BLaER1 (cell line): ENCODE data around the gene PRKG1.

Source experiments
- H3K27ac ChIP-seq: shearing (Covaris generic); formaldehyde crosslinking; 2 replicates; pipeline ENCODE4 v1.8.1; 2022
- H3K27me3 ChIP-seq: shearing (Covaris generic); formaldehyde crosslinking; 2 replicates; pipeline ENCODE4 v1.8.1; 2022
- H3K36me3 ChIP-seq: shearing (Covaris generic); formaldehyde crosslinking; 2 replicates; pipeline ENCODE4 v1.8.1; 2022
- H3K4me1 ChIP-seq: shearing (Covaris generic); formaldehyde crosslinking; 2 replicates; pipeline ENCODE4 v1.8.1; 2022
- H3K4me2 ChIP-seq: shearing (Covaris generic); formaldehyde crosslinking; 2 replicates; pipeline ENCODE4 v1.8.1; 2022
- H3K4me3 ChIP-seq: shearing (Covaris generic); formaldehyde crosslinking; 2 replicates; pipeline ENCODE4 v1.8.1; 2022
- H3K9ac ChIP-seq: shearing (Covaris generic); formaldehyde crosslinking; 2 replicates; pipeline ENCODE4 v1.8.1; 2022
- H3K9me3 ChIP-seq: shearing (Covaris generic); formaldehyde crosslinking; 2 replicates; pipeline ENCODE4 v1.8.1; 2022
- H4K20me1 ChIP-seq: shearing (Covaris generic); formaldehyde crosslinking; 2 replicates; pipeline ENCODE4 v1.8.1; 2022
- Cebpa-rat ChIP-seq: shearing (Covaris generic); IDR thresholded peaks from 2 replicates; pipeline ENCODE4 v1.8.1; 2022

PRKG1 gene

GRCh38 chr10:51215951-51216834, 141.9 kb downstream of the PRKG1 start:
- no peak for TF ChIP-seq Cebpa-rat
- Histone ChIP-seq H3K4me3 (no peak overlapping the region), H3K27me3 (no peaks in the 10 kb centered on the region), H3K27ac (no peak overlapping the region), H3K9ac (no peak overlapping the region), H3K36me3 (no peaks in the 10 kb centered on the region), H3K9me3 (no peaks in the 10 kb centered on the region), H3K4me1 (no peaks in the 10 kb centered on the region), H4K20me1 (no peaks in the 10 kb centered on the region), H3K4me2 (no peak overlapping the region)

DNA sequence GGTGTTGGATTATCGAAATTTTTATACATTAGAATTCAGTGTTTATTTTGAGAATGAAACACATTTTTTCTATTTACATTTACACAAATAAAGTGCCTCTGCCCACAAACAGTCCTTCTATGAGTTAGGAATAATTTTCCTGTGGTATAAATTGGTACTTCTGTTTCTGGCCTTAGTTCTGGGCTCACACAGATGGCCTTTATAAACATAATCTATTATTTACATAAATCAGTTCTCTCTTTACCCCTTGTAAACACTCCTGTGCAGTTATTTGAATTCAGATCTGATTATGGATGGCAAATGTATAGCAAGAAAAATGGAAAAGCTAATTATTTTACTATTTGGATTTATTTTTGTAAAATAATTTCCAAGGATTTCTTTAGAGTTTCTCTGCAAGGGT, 143.2 kb downstream of the PRKG1 start:
- Histone ChIP-seq H4K20me1 (no peaks in the 10 kb centered on the region), H3K27ac (no peak overlapping the region), H3K4me2 (no peak overlapping the region), H3K36me3 (no peaks in the 10 kb centered on the region), H3K4me1 (no peaks in the 10 kb centered on the region), H3K4me3 (no peak overlapping the region), H3K27me3 (no peaks in the 10 kb centered on the region), H3K9me3 (no peaks in the 10 kb centered on the region), H3K9ac (no peak overlapping the region)
- no peak for TF ChIP-seq Cebpa-rat

DNA sequence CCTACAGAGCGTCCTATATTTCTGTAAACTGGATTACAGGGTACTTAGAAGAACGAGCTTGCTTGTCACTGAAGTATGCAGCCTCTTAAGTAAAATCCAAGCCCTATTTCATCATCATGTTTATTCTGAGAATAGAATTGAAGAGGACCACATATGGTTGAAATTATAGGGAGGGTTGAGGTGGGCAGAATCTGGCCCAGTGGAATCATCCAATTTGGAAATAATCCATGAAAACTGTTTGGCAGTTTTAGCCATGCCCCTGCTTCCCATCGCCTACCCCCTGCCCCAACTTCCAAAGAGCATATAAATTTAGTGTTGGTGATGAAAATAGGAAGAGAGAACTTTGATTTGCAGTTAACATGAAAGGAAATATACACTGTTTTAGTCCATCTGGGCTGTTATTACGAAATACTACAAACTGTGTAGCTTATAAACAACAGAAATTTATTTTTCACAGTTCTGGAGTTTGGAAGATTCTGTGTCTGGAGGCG, 150.4 kb downstream of the PRKG1 start:
- Histone ChIP-seq H3K27me3 (no peaks in the 10 kb centered on the region), H3K36me3 (no peaks in the 10 kb centered on the region), H3K4me2 (no peak overlapping the region), H3K4me1 (peaks cover 8% of the 10 kb centered on the region), H4K20me1 (no peaks in the 10 kb centered on the region), H3K9me3 (no peaks in the 10 kb centered on the region), H3K9ac (no peak overlapping the region), H3K4me3 (no peak overlapping the region), H3K27ac (no peak overlapping the region)
- TF ChIP-seq Cebpa-rat = no peak

DNA sequence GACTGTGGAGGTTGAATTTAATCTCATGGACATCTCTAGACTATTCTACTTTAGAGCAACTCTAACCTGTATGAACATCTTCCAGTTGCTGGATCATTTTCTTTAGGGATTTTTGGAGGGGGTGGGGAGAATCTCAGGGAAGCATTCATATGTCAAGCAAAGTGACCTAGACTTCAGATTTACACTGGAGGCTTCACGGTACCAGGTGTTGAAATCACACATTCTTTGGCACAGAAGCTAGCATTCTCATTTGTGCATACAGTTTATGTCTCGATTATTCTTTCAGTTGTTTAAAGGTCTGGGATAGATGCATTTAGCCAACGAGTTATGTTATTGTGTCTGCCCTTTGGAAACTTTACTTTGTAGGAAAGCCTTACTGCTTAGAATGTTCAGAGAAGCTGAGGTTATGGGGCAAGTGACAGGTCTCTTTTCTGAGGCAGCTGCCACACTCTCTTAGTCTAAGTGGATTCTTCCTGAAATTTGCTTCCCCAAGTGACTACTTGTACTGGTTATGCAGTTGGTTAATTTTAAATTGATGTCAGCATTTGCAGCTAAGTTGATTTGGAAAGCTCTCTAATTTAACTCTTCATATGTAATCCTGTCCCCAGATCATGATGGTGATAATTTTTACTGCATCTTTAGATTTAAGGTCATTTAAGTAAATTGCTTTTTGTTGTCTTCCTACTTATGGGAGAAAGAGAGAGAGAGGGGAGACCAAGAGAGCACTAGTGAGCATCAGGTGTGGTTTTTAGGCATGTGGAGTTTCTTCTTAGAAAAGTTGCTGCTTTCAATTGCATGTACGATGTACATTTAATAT, 153.8 kb downstream of the PRKG1 start:
- H3K27ac ChIP-seq = no peak overlapping the region
- TF ChIP-seq Cebpa-rat = no peak
- H3K4me3 ChIP-seq = no peak overlapping the region
- no peak overlapping the region for H3K4me2 ChIP-seq
- H3K9ac ChIP-seq = no peak overlapping the region
- no peaks in the 10 kb centered on the region for H3K27me3 ChIP-seq
- H3K9me3 ChIP-seq = no peaks in the 10 kb centered on the region
- H3K36me3 ChIP-seq = no peaks in the 10 kb centered on the region
- no peaks in the 10 kb centered on the region for H4K20me1 ChIP-seq
- peaks cover 8% of the 10 kb centered on the region for H3K4me1 ChIP-seq

DNA sequence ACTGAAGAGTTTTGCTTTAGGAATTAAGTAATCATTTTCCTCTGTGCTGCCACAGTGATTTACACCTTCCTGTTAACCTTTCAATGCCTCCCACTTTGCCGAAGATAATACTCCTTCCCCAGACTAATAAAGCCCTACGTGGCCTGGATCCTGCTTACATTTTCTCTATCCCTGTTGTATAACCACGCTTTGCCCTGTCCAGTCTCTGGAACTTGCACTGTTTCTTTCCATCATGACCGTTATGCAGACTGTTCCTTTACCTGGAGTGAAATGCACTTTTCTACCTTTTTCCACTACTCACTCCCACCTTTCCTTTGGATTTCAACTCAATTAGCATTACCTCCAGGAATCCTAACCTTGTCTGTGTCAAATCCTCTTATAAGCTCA, 154.4 kb downstream of the PRKG1 start:
- Histone ChIP-seq H3K4me2 (no peak overlapping the region), H3K4me3 (no peak overlapping the region), H3K27ac (no peak overlapping the region), H3K36me3 (no peaks in the 10 kb centered on the region), H3K9me3 (no peaks in the 10 kb centered on the region), H3K27me3 (no peaks in the 10 kb centered on the region), H3K9ac (no peak overlapping the region), H4K20me1 (no peaks in the 10 kb centered on the region), H3K4me1 (peaks cover 7% of the 10 kb centered on the region)
- no peak for TF ChIP-seq Cebpa-rat

DNA sequence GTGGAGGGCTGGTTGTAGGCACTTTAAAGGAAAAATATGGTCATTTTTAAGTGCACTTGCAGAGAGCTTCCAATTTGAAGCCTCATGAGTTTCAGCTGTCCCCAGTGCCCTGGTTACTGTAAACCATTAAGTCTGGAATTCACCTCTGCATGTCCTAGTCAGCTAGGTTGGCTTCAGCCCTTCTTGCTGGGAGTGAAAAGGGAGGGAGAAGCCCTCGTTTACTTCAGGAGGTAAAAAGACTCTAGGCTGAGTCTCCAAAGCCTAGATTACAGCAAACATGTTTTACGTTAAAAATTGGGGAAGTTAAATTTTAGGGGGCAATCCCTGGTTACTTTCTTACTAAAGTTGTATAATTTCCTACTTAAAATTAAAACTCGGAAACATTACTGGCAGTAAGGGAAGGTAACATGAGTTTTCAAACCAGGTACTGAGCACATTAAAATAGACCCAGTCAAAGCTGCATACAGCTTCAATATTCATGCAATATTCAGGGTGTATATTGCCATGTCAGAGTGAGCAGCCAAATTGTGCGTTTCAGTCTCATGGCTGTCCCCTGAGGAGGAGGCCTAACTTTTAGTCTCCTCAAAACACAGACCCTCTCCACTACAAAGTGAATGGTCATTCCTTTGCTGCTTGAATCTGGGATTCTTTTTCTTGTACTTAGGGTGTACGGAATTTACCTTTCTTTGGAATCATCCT, 156.7 kb downstream of the PRKG1 start:
- H3K36me3 ChIP-seq = no peaks in the 10 kb centered on the region
- H3K27me3 ChIP-seq = no peaks in the 10 kb centered on the region
- H3K27ac ChIP-seq = no peak overlapping the region
- no peak for TF ChIP-seq Cebpa-rat
- no peak overlapping the region for H3K9ac ChIP-seq
- no peaks in the 10 kb centered on the region for H4K20me1 ChIP-seq
- H3K4me1 ChIP-seq = no peaks in the 10 kb centered on the region; the same call in 1 of the 2 replicates
- H3K9me3 ChIP-seq = no peaks in the 10 kb centered on the region
- H3K4me2 ChIP-seq = no peak overlapping the region
- H3K4me3 ChIP-seq = no peak overlapping the region

DNA sequence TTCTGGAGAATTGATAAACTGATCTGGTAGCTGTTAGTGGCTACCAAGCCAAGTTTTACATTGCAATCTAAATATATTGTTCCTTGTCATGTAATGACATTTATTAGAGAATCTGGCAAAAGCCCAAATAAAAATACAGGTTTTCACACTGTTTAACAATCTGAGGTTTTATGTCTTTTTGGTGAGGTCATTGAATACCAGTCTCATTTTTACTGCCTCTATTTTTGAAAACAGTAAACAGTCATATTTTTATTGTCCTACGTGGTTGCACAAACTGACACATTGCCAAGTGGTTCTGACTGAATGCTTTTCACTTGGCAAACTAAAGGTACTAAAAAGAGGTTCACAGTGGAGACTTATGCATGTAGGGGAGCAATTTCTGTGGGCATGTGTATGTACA, 157.5 kb downstream of the PRKG1 start:
- Histone ChIP-seq H3K27ac (no peak overlapping the region), H3K36me3 (no peaks in the 10 kb centered on the region), H3K9me3 (no peaks in the 10 kb centered on the region), H4K20me1 (no peaks in the 10 kb centered on the region), H3K9ac (no peak overlapping the region), H3K4me2 (no peak overlapping the region), H3K4me3 (no peak overlapping the region), H3K27me3 (no peaks in the 10 kb centered on the region), H3K4me1 (no peaks in the 10 kb centered on the region; the same call in 1 of the 2 replicates)
- no peak for TF ChIP-seq Cebpa-rat

DNA sequence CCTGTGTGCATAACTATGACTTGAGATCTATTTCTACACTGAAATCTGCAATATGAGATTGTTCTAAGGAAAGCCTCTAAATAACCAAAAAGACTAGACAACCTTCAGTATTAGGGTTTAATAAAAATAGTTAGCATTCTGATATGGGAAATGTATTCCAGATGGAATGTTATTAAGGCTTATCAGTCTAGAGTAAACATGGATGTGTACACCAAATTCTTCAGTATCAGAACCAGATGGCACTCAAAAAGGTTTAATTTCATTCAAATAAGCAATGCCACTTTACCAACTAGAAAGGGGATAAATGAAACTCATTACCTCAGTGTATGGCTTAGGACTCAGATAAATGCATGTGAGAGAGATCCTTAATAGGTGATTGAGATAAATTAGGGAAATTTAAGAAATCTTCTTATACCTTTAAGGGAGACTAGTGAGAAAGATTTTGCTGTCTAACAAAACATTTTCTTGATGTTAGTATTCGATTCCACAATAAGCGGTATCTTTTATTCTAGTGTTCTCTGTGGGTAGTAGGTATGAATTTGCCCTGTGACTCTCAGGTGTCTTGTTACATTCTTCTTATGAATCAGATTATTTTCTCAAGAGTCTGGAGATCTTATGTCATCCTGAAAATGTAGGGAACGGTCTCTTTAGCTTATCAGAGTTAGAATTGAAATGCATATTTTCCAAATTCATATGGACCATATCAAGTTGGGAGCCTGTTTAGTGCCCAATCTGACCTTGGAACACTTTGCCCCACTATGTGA, 159.2 kb downstream of the PRKG1 start:
- H3K9ac ChIP-seq = no peak overlapping the region
- H3K36me3 ChIP-seq = no peaks in the 10 kb centered on the region
- H3K4me2 ChIP-seq = no peak overlapping the region
- TF ChIP-seq Cebpa-rat = no peak
- H3K4me1 ChIP-seq = no peaks in the 10 kb centered on the region; the same call in 1 of the 2 replicates
- H4K20me1 ChIP-seq = no peaks in the 10 kb centered on the region
- H3K27ac ChIP-seq = no peak overlapping the region
- H3K4me3 ChIP-seq = no peak overlapping the region
- H3K27me3 ChIP-seq = no peaks in the 10 kb centered on the region
- H3K9me3 ChIP-seq = no peaks in the 10 kb centered on the region

GRCh38 chr10:51235865-51236264, 161.6 kb downstream of the PRKG1 start:
- no peak overlapping the region for H3K27ac ChIP-seq
- TF ChIP-seq Cebpa-rat = no peak
- H3K4me3 ChIP-seq = no peak overlapping the region
- H3K9ac ChIP-seq = no peak overlapping the region
- H3K36me3 ChIP-seq = no peaks in the 10 kb centered on the region
- H3K4me1 ChIP-seq = no peaks in the 10 kb centered on the region; the same call in 1 of the 2 replicates
- H3K27me3 ChIP-seq = no peaks in the 10 kb centered on the region
- H4K20me1 ChIP-seq = no peaks in the 10 kb centered on the region
- H3K4me2 ChIP-seq = no peak overlapping the region
- no peaks in the 10 kb centered on the region for H3K9me3 ChIP-seq
